ENCODE data around the gene RIBC2.
"Not testable (repeated sequence)": the region's sequence is repeated elsewhere in the genome, so short reads cannot be mapped to it uniquely, and the experiment has no call there.

The RIBC2 gene

GRCh38 chr22:45450101-45450785 is 36.8 kb downstream of the RIBC2 start:
- no peak for DNase-seq

GRCh38 chr22:45450921-45451651 is 37.6 kb downstream of the RIBC2 start:
- DNase-seq, result no peak

- DNase-seq, result no peak
Observed at GRCh38 chr22:45451972-45452371, 38.5 kb downstream of the RIBC2 start.

- DNase-seq, result no peak
Observed at GRCh38 chr22:45452565-45453379, 39.3 kb downstream of the RIBC2 start.

- DNase-seq, result no peak
Observed at GRCh38 chr22:45453764-45454163, 40.3 kb downstream of the RIBC2 start.

- DNase-seq, result no peak
Observed at GRCh38 chr22:45454275-45454674, 40.8 kb downstream of the RIBC2 start.

- DNase-seq, result no peak
Observed at GRCh38 chr22:45455212-45455611, 41.7 kb downstream of the RIBC2 start.

GRCh38 chr22:45455621-45456020 is 42.1 kb downstream of the RIBC2 start:
- no peak for DNase-seq

GRCh38 chr22:45456811-45457210 is 43.3 kb downstream of the RIBC2 start:
- no peak for DNase-seq

GRCh38 chr22:45458532-45458931 is 45.0 kb downstream of the RIBC2 start:
- no peak for DNase-seq

- DNase-seq, result no peak
Observed at GRCh38 chr22:45459235-45459634, 45.7 kb downstream of the RIBC2 start.

GRCh38 chr22:45460288-45461109 is 47.0 kb downstream of the RIBC2 start:
- DNase-seq, result no peak

GRCh38 chr22:45462034-45462655 is 48.7 kb downstream of the RIBC2 start:
- DNase-seq, result no peak

- DNase-seq, result not testable (repeated sequence)
Observed at GRCh38 chr22:45463691-45464090, 50.2 kb downstream of the RIBC2 start.

- DNase-seq, result no peak
Observed at GRCh38 chr22:45465633-45466032, 52.1 kb downstream of the RIBC2 start.

- no peak for DNase-seq
Observed at GRCh38 chr22:45468872-45469271, 55.4 kb downstream of the RIBC2 start.

- DNase-seq, result no peak
Observed at GRCh38 chr22:45469281-45470073, 56.0 kb downstream of the RIBC2 start.

GRCh38 chr22:45470871-45471270 is 57.4 kb downstream of the RIBC2 start:
- DNase-seq, result no peak

GRCh38 chr22:45472426-45472825 is 58.9 kb downstream of the RIBC2 start:
- no peak for DNase-seq

GRCh38 chr22:45473626-45474237 is 60.2 kb downstream of the RIBC2 start:
- DNase-seq, result no peak

All from NCI-H510A (cell line).